ENCODE measurements around the gene HORMAD1.

DNA sequence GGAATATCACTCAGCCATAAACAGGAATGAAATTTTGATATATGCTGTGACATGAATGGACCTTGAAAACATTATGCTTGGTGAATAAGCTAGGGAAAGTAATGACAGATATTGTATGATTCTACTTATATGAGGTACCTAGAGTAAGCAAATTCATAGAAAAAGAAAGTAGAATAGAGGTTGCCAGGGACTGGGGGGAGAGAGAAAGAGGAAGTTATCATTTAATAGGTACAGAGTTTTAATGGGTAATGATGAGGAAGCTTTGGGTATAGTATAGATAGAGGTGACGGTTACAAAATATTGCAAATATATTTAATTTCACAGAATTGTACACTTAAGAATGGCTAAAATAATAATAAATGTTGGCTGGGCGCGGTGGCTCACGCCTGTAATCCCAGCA is 60.1 kb downstream of the HORMAD1 start:
- TF ChIP-seq L3MBTL2 (conservative IDR thresholded peaks at IDR 0.05), result no peak
- no peak for TF ChIP-seq ZNF384 (IDR thresholded peaks at IDR 0.05)
- no peak for TF ChIP-seq HDGF (IDR thresholded peaks at IDR 0.05; ENCODE audit: borderline replicate concordance)
- no peak for TF ChIP-seq FOXA1 (IDR thresholded peaks at IDR 0.05)
- TF ChIP-seq BHLHE40 (IDR thresholded peaks at IDR 0.05; ENCODE audit: borderline replicate concordance), result no peak
- no peak for TF ChIP-seq CTBP1 (IDR thresholded peaks at IDR 0.05; ENCODE audit: borderline replicate concordance)
- no peak for TF ChIP-seq FOXM1 (IDR thresholded peaks at IDR 0.05; ENCODE audit: borderline replicate concordance)
- no peak for TF ChIP-seq SP1 (IDR thresholded peaks at IDR 0.05)
- TF ChIP-seq ARNT (IDR thresholded peaks at IDR 0.05), result no peak
- TF ChIP-seq SUZ12 (IDR thresholded peaks at IDR 0.05), result no peak
